Aorta (tissue), 5 donors: Measurements from ENCODE around the gene VN1R4. TPM values are rescaled to one million over a fixed set of nuclear protein-coding genes. Genes with fewer than 3 reads are reported as not detected.
A peak's percentile ranks its signal among the peaks of the same experiment; 100 is the strongest.
"Not testable (repeated sequence)": the region's sequence is repeated elsewhere in the genome, so short reads cannot be mapped to it uniquely, and the experiment has no call there.

ENCODE experiments used
- ATAC-seq: fragments of 200-7000 bp; cut with Tn5 transposase; one replicate; pipeline ENCODE4 v1.9.1; 2022; ENCODE audit warnings: moderate library complexity; ENCODE audit not compliant: low FRiP score
- DNase-seq, 2 donors: peaks; one replicate each; pipeline ENCODE4 v3.0.0-alpha.2; 2020
- H3K27ac ChIP-seq, 2 donors: one replicate each; pipeline ENCODE4 v1.5.1; 2013; ENCODE audit warnings: low read length in 2 of 2, mild to moderate bottlenecking in 2 of 2, moderate library complexity in 2 of 2, control low read depth in 1 of 2, inconsistent platforms in 1 of 2, low read depth in 1 of 2
- H3K27me3 ChIP-seq, 2 donors: one replicate each; pipeline ENCODE4 v1.6.1; 2013; ENCODE audit warnings: control low read depth in 1 of 2, low read length in 1 of 2, mild to moderate bottlenecking in 1 of 2, moderate library complexity in 1 of 2; ENCODE audit not compliant: insufficient read depth in 2 of 2, control insufficient read depth in 1 of 2
- H3K36me3 ChIP-seq, 2 donors: one replicate each; pipeline ENCODE4 v1.6.1; 2013; ENCODE audit warnings: control low read depth in 1 of 2, low read length in 1 of 2, mild to moderate bottlenecking in 1 of 2; ENCODE audit not compliant: insufficient read depth in 2 of 2, control insufficient read depth in 1 of 2
- H3K4me1 ChIP-seq, 2 donors: one replicate each; pipeline ENCODE4 v1.6.1; 2013; ENCODE audit warnings: low read length in 2 of 2, control low read depth in 1 of 2, mild to moderate bottlenecking in 1 of 2, moderate library complexity in 1 of 2; ENCODE audit not compliant: insufficient read depth in 2 of 2, control insufficient read depth in 1 of 2
- H3K4me3 ChIP-seq, 2 donors: one replicate each; pipeline ENCODE4 v1.5.1; 2013; ENCODE audit warnings: low read length in 2 of 2, control low read depth in 1 of 2, mild to moderate bottlenecking in 1 of 2
- H3K9me3 ChIP-seq: one replicate; pipeline ENCODE4 v1.6.1; 2013; ENCODE audit warnings: mild to moderate bottlenecking, low read length; ENCODE audit not compliant: control insufficient read depth
- WGBS, 2 donors: extraction: QIAGEN DNeasy Blood & Tissue Kit; methylation state at CpG; one replicate each; pipeline ENCODE4 v1.1.7; 2013; 5-methylcytosine and 5-hydroxymethylcytosine counted together
- intact Hi-C, 2 donors: fragments of 100-400 bp; cut with DNase I; formaldehyde crosslinking; loops; one replicate each; pipeline versions ENCODE4 v1.14.2 to v1.15.0; 2022
- polyA plus RNA-seq, 2 donors: library from polyadenylated mRNA; stranded (reverse); fragments of 200-250 nt; gene quantifications; one replicate each; pipeline ENCODE4 v1.2.3, GENCODE V29; 2013
- total RNA-seq, 2 donors: library from RNA; stranded (reverse); fragmentation: NEBNext Ultra II Directional; extraction: Animal tissue kit (Norgen Biotek cat#: 25700); gene quantifications; one replicate each; pipeline ENCODE4 v1.2.1, GENCODE V29; 2021
- donor health status: healthy with polysubstance abuse.
- donor health status: Bipolar disorder and iron deficiency.
- donor health status: DM: no; HTN: no; CAD: no.
- donor health status: DM: no; HTN: no; CAD: no.
- donor health status: DM: yes; HTN: yes; CAD: no.

The VN1R4 gene
- total and polyA plus RNA-seq, 4 donors, result not detected

GRCh38 chr19:53281947-53282346 lies 14.4 kb upstream of the VN1R4 start:
- H3K4me3 ChIP-seq, ATAC-seq, DNase-seq, intact Hi-C loops, H3K36me3 ChIP-seq, H3K4me1 ChIP-seq, H3K27me3 ChIP-seq, H3K27ac ChIP-seq, H3K9me3 ChIP-seq: not testable (repeated sequence)
- 14 to 58% methylated on average over 1 to 2 of the region's 8 CpGs for WGBS, 2 donors

- Histone ChIP-seq H3K27ac (no peak overlapping the region), H3K9me3 (peaks cover 3% of the 10 kb centered on the region), H3K4me1 (no peaks in the 10 kb centered on the region), H3K36me3 (no peaks in the 10 kb centered on the region), H3K4me3 (no peak overlapping the region), H3K27me3 (peaks cover 0 to 2% of the 10 kb centered on the region in 2 donors)
- ATAC-seq (no peak), DNase-seq (no peak)
- intact Hi-C loops, result no loop called here
- WGBS, 2 donors, result 89 to 91% methylated on average over 2 of the region's 2 CpGs
Measured at GRCh38 chr19:53275480-53275879, 8.0 kb upstream of the VN1R4 start.

- peaks cover 3% of the 10 kb centered on the region for H3K9me3 ChIP-seq
- H3K4me3 ChIP-seq, result no peak overlapping the region
- no peak overlapping the region for H3K27ac ChIP-seq
- peaks cover 0 to 2% of the 10 kb centered on the region in 2 donors for H3K27me3 ChIP-seq
- 79 to 81% methylated on average over 9 of the region's 9 CpGs for WGBS, 2 donors
- no peak for DNase-seq
- H3K36me3 ChIP-seq, result no peaks in the 10 kb centered on the region
- intact Hi-C loops, result no loop called here
- H3K4me1 ChIP-seq, result no peaks in the 10 kb centered on the region
- no peak for ATAC-seq
Measured at GRCh38 chr19:53272044-53272443, 4.5 kb upstream of the VN1R4 start.

GRCh38 chr19:53269861-53270260 lies 2.3 kb upstream of the VN1R4 start:
- 90 to 92% methylated on average over 19 to 27 of the region's 27 CpGs for WGBS, 2 donors
- H3K4me3 ChIP-seq, H3K9me3 ChIP-seq, H3K27me3 ChIP-seq, H3K36me3 ChIP-seq, ATAC-seq, H3K4me1 ChIP-seq, DNase-seq, H3K27ac ChIP-seq, intact Hi-C loops: not testable (repeated sequence)

- not testable (repeated sequence) for H3K27ac ChIP-seq, ATAC-seq, H3K36me3 ChIP-seq, H3K27me3 ChIP-seq, H3K4me1 ChIP-seq, DNase-seq, H3K9me3 ChIP-seq, H3K4me3 ChIP-seq
- WGBS, 2 donors, result 61 to 62% methylated on average over 14 of the region's 14 CpGs
- intact Hi-C loops, result loop anchor here in 1 of 2 donors (10.0 kb wide), 1 partner anchor 63 kb away; the partner anchor contains the start of gene ZNF665
Measured at GRCh38 chr19:53257715-53258342, 9.7 kb downstream of the VN1R4 start, which contains the start of gene VN1R2. VN1R2 (plus strand) TSS chr19:53258292; CDS start chr19:53258376, 84 bp downstream.

GRCh38 chr19:53254411-53255341 lies 12.8 kb downstream of the VN1R4 start, which contains the start of gene ZNF677:
ZNF677 (minus strand) TSS chr19:53254873; CDS start chr19:53251550, 3,323 bp downstream.
- no peaks in the 10 kb centered on the region for H3K27me3 ChIP-seq
- intact Hi-C loops, result loop anchor here in 1 of 2 donors (5.0 to 10.0 kb wide), 2 partner anchors 60 to 78 kb away; partner anchors contain the start of genes ZNF665 and ZNF845
- peak within 1 kb of the TSS; percentile 69 to 92 for H3K4me3 ChIP-seq
- H3K9me3 ChIP-seq, result peaks cover 10% of the 10 kb centered on the region
- H3K36me3 ChIP-seq, result peaks cover 8 to 10% of the 10 kb centered on the region in 2 donors
- no peaks in the 10 kb centered on the region for H3K4me1 ChIP-seq
- DNase-seq (peak; percentile 96 to 98), ATAC-seq (peak; percentile 100)
- H3K27ac ChIP-seq, result peak within 1 kb of the TSS in 1 of 2 donors; percentile 1
- 1% methylated on average over 72 of the region's 72 CpGs for WGBS, 2 donors

- H3K36me3 ChIP-seq, result peaks cover 21 to 26% of the 10 kb centered on the region in 2 donors
- intact Hi-C loops, result no loop called here
- DNase-seq, result no peak
- WGBS, 2 donors, result 94 to 96% methylated on average over 1 of the region's 1 CpG
- H3K9me3 ChIP-seq, result peaks cover 17% of the 10 kb centered on the region
- H3K4me3 ChIP-seq, result no peak overlapping the region
- H3K27me3 ChIP-seq, result no peaks in the 10 kb centered on the region
- ATAC-seq, result no peak
- H3K27ac ChIP-seq, result no peak overlapping the region
- no peaks in the 10 kb centered on the region for H3K4me1 ChIP-seq
Measured at GRCh38 chr19:53246498-53246897, 21.0 kb downstream of the VN1R4 start.

GRCh38 chr19:53237114-53237777 lies 30.3 kb downstream of the VN1R4 start:
- intact Hi-C loops, result no loop called here
- WGBS, 2 donors, result 95% methylated on average over 4 of the region's 4 CpGs
- H3K4me3 ChIP-seq, result peak overlapping the region in 1 of 2 donors; percentile 14
- no peaks in the 10 kb centered on the region for H3K4me1 ChIP-seq
- H3K27ac ChIP-seq, result no peak overlapping the region
- ATAC-seq (no peak), DNase-seq (no peak)
- H3K27me3 ChIP-seq, result no peaks in the 10 kb centered on the region
- peaks cover 19% of the 10 kb centered on the region for H3K9me3 ChIP-seq
- H3K36me3 ChIP-seq, result peaks cover 8 to 23% of the 10 kb centered on the region in 2 donors
